GM19043 (cell line): ENCODE data around the gene SLC15A2.
A peak's percentile ranks its signal among the peaks of the same experiment; 100 is the strongest.
"Not testable (repeated sequence)": the region's sequence is repeated elsewhere in the genome, so short reads cannot be mapped to it uniquely, and the experiment has no call there.

Source experiments
- ATAC-seq: cut with Tn5 transposase; IDR thresholded peaks from one replicate; pipeline ENCODE4 v1.9.1; 2021; ENCODE audit warnings: low read depth; ENCODE audit not compliant: unreplicated experiment

SLC15A2 gene

DNA sequence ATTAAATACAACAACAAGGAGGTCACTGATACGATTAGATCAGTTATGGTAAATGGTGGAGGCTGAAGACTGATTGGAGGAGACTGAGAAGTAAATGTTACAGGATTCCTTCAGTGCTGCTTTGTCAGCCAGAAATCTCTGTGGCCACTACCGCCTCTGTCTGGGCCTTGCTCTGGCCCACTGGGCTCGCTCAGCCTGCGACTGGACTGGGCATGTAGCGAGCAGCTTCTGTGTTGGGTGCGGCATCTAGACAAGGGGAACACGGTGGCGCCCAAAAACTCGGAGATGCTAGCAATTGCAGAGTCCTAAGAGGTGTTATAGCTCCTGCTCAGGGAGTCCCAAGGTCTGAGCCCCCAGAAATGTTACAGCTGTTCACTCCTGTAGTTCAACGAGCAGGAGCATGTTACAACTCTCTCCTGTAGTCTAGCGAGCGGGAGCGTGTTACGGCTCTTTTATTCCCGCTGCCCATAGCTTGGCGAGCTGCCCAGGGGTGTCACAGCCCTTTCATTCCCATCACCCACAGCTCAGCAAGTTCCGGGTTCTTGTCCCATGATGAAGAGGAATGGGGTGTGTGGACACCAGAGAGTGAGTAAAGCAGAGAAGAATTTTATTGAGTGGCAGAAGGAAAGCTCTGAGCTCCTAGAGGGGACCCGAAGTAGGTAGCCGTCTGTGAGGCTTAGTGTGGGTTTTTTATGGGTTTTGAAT, 24.7 kb downstream of the SLC15A2 start:
- ATAC-seq = no peak

DNA sequence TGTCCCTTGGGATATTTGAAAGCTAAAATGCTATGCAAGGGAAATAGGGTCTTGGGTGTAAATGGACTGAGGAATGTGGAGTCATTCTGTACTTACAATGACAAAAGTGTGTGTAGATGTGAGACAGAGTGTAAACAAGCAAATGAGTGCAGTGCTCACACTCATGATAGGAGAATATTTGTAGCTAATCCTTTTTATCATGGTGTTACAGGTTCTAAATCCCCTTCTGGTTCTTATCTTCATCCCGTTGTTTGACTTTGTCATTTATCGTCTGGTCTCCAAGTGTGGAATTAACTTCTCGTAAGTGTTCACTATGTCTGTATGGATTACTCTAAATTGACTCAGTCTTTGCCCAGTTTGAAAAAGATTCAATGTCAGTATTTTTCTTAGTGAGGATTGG, 30.5 kb downstream of the SLC15A2 start:
- no peak for ATAC-seq

DNA sequence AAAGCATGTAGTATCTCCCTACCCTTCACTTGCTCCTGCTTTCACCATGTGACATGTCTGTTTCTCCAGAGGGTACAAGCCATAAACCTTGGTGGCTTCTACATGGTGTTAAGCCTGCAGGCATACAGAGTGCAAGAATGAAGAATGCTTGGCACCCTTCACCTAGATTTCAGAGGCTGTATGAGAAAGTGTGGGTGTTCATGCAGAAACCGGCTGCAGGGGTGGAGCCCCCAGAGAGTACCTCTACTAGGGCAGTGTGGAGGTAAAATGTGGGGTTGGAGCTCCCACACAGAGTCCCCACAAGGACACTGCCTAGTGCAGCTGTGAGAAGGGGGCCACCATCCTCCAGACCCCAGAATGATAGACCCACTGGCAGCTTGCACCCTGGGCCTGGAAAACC, 32.2 kb downstream of the SLC15A2 start:
- no peak for ATAC-seq

DNA sequence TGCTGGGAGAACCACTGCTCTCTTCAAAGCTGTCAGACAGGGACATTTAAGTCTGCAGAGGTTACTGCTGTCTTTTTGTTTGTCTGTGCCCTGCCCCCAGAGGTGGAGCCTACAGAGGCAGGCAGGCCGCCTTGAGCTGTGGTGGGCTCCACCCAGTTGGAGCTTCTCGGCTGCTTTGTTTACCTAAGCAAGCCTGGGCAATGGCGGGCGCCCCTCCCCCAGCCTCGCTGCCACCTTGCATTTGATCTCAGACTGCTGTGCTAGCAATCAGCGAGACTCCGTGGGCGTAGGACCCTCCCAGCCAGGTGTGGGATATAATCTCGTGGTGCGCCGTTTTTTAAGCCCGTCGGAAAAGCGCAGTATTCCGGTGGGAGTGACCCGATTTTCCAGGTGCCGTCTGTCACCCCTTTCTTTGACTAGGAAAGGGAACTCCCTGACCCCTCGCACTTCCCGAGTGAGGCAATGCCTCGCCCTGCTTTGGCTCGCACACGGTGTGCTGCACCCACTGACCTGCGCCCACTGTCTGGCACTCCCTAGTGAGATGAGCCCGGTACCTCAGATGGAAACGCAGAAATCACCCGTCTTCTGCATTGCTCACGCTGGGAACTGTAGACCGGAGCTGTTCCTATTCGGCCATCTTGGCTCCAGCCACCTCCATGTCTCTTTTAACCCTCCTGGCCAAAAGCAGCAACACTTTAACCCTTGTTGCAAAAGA, 44.1 kb downstream of the SLC15A2 start:
- not testable (repeated sequence) for ATAC-seq

DNA sequence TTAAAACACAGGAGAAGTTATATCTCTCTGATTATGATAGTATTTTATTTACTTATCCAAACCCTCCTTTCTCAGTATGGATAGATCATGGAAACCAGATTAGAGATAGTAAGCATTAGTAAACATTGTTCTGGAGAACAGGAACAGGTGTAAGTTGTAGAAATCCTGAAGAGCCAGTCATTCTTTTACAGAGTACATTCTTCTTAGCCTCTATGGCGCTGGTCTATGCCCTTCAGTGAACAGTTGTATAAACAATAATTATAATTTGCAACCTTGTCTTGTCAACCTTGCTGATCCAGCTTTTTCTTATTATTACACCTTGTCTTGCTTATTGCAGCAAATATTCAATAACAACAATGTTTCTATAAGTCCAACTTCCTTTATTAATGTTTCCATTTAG, 47.4 kb downstream of the SLC15A2 start:
- no peak for ATAC-seq

DNA sequence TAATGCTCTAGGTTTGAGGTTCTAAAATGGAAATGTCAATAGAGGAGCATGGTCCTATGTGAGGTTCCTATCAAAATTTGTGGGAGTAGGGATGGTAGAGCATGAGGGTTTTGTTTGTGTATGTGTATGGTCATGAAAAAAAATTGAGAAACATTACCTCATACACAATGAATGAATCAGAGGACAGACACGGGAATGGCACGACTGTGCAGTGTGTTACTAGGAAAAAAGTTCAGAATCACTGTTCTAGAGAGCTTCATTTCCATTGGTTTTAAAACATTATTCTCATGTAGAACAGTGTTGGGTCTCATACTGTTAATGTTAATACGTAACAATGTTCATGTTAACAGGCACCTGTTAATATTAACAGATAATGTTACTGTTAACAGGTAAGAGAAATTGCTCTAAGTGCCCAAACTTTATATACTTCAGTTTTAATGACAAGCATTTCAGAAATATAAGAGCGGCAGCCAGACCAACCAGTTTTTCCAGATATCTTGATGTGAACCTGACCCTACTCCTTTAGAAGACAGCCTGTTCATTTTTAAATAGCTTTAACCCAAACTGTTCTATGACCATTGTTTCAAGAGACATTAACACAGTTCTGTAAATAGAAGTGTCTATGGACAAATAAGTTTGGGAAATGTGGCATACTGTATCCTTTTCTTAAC, 48.0 kb downstream of the SLC15A2 start:
- ATAC-seq = no peak

DNA sequence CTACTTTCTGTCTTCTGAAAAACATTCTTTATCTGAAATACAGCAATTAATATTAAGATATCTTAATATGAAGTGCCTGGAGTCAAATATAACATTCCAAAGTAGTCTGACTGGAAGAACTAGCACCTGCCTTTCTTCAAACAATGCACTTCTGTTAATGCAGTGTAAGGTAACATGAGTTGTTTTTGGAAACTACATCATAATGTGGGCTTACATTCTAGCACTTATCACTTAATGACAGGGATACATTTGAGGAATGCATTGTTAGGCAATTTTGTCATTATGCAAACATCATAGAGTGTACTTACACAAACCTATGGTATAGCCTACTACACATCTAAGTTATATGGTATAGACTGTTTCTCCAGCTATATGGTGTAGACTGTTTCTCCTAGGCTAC, 49.2 kb downstream of the SLC15A2 start:
- ATAC-seq = no peak

DNA sequence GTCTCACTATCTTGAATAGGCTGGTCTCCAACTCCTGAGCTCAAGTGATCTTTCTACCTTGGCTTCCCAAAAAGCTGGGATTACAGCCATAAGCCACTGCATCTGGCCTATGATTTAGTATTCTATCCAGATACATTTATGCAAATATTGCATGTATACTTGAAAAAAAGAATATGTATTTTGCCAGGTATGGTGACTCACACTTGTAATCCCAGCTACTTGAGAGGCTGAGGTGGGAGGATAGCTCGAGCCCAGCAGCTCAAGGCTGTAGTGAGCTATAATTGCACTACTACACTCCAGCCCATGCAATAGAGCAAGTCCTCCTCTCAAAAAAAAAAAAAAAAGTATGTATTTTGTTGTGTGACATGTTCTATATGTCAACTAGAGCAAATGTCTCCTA, 54.4 kb downstream of the SLC15A2 start:
- ATAC-seq = no peak

DNA sequence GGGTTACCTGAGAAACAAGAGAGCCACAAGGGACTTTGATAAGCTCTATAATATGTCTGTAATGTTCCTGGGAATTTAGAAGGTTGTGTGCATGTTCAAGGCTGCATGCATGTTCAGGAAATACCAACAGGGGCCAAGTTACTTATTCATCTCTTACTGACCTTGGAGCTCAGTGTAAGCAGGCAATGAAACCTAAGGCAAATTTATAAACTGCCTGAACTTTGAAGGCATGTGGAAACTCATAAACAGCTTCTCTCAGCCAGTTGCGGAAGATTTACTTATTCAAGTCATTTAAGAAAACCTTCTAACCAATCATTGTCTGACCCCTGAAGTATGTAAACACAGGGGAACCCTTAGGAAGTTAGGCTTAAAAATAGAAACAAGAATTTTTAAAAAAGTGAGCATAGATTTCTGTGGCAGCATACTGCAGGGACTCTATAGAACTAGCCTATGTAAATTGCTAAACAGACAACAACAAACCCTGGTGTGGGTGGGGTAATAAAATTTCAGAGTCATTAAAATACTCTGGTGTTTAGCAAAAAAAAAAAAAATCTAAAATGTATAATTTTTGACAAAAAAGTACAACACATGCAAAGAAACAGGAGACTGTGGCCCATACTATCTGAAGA, 57.2 kb downstream of the SLC15A2 start:
- ATAC-seq = no peak

DNA sequence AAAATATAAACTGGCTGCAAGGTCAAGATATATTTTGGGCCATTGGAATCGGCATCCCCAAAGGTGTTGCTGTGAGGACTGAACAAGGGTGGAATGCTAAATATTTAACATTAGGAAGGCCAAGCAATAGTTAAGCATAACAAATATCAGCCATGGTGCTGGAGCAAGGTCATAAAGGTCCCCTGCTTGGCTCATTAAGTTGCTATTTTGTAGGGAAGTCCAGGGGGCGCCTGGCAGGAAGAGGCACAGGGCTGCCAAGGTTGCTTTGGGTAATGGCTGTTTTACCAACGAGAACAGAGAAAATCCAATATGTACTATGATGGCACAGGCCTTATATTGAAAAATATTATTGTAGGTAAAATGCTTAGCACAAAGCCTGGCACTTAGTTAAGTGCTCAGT, 62.2 kb downstream of the SLC15A2 start:
- no peak for ATAC-seq

DNA sequence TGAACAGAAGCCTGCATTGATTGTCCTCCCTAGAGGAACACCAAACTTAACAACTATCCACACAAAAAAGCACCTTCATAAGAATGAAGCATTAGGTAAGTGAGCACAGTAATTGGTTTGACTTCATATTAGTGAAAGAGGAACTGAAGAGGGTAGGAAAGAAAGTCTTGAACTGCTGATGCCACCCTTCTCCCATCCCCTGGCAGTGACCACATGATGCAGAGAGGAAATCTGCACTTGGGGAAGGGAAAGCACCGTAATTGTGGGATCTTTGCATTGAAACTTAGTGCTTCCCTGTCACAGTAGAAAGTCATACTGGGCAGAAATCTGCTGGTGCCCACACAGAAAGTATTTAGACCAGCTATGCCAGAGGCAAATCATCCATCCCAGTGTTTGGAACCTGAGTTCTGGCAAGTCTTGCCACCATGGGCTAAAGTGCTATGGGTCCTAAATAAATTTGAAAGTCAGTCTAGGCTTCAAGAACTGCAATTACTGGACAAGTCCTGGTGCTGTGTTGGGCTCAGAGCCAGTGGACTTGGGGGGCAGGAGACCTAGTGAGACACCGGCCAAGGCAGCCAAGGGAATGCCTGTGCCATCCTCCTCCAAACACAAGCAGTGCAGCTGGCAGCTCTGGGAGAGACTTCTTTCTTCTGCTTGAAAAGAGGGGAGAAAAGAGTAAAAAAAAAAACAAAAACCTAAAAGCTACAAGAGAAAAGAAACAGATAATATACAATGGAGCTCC, 63.6 kb downstream of the SLC15A2 start:
- ATAC-seq = peak; percentile 43

DNA sequence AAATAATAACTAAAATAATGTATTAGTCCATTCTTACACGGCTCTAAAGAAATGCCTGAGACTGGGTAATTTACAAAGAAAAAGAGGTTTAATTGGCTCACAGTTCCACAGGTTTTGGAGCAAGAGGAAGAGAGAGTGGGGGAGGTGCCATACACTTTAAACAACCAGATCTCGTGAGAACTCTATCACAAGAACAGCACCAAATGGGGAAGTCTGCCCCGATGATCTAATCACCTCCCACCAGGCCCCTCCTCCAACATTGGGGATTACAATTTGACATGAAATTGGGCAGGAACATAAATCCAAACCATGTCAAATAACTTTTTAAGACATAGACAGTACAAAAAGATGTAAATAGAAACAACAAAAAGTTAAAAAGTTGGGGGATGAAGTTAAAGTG, 64.6 kb downstream of the SLC15A2 start:
- no peak for ATAC-seq

DNA sequence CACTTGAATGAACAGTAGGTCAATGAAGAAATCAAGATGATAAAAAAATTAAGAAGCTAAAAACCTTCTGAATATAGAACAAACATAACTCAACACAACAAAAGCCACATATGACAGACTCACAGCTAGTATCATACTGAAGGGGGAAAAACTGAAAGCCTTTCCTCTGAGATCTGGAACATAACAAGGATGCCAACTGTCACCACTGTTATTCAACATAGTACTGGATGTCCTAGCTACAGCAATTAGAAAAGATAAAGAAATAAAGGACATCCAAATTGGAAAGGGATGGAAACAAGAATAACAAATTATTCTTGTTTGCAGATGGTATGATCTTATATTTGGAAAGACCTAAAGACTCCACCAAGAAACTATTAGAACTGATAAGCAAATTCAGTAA, 67.1 kb downstream of the SLC15A2 start:
- no peak for ATAC-seq

DNA sequence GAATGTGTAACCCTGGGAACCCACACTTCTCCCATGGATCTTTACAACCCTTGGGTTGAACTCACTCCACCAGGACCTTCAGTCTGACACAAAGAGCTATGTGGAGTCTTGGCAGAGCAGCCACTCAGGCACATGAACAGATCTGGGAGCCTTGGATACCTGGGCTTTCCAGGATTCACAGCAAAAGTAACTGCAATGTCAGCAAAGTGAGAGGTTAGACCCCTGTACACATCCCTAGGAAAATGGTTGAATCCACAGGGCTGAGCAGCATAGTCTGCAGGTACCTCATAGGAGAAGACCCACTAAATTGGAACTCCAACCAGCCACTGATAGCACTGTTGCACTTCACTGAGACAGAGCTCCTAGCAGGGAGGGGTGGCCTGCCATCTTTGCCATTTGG, 68.2 kb downstream of the SLC15A2 start:
- no peak for ATAC-seq

DNA sequence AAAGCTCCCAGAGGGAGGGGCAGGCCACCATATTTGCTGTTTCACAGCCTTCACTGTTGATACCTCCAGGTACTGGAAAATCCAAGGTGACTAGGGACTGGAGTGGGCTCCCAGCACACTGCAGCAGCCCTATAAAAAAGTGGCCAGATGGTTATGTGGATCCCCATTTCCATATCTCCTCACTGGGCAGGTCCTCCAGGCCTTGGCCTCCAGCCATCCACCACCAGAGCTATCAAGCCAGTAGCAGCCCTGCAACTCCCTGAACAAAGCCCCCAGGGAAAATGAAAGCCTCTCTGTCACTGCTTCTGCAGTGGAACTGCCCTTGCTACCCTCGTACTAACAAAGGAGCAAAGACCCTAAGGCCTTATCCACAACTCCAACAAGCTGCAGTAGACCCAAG, 69.4 kb downstream of the SLC15A2 start:
- no peak for ATAC-seq

DNA sequence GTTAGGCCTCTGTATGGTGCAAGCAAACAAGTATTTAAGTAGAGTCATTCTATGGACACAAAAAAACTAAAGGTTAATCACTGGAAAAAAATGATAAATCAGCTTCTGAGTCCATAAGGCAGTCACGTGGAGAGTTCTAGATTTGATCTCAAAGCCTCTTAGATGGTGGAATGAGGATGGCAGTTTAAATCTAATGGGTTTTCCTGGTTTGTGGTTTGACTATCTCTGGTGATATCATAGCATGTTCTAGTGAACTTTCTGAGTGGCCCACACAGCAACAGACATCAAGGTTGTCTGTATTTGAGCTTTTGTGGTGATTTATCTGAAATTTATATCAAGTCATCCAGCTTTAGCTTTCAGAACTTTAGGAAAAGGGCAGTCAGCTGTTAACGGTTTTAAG, 75.4 kb downstream of the SLC15A2 start:
- no peak for ATAC-seq

DNA sequence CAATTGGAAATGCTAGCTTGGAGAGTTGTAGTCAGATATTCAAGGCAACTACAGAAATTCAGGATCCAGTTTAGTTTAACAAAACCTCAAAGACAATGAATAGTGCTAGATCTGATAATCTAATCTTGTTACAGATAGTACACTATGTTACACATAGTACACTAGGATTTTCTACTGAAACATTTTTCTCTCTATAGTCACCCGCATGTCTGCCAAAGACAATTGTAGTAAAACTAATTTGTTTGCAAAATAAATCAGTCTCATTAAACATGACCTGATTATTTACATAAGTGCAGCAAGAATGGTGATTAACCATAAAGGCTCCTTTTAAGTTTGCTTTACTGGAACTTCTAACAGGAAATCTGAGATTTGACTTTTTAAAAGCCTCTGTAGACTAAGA, 75.8 kb downstream of the SLC15A2 start:
- ATAC-seq = no peak

DNA sequence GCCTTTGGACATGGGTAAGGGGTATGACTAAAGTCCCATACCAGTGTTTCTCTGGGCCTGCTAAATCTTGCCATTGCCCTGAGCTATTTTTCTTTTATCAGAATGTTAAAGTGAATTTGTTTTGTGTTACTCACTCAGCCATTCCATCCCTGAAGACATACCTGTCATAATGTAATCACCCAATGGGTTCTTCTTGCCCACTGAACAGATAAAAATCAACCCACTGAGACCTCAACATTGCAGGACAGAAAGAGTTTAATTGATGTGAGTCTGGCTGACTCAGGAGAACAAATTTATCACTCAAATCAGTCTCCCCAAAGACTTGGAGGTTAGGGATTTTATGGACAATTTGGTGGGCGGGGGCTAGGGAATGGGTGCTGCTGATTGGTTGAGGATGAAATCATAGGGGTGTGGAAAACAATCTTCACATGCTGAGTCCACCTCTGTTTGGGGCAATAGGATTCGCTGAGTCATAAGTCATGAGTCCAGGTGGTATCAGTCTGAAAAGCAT, 80.5 kb downstream of the SLC15A2 start:
- no peak for ATAC-seq

DNA sequence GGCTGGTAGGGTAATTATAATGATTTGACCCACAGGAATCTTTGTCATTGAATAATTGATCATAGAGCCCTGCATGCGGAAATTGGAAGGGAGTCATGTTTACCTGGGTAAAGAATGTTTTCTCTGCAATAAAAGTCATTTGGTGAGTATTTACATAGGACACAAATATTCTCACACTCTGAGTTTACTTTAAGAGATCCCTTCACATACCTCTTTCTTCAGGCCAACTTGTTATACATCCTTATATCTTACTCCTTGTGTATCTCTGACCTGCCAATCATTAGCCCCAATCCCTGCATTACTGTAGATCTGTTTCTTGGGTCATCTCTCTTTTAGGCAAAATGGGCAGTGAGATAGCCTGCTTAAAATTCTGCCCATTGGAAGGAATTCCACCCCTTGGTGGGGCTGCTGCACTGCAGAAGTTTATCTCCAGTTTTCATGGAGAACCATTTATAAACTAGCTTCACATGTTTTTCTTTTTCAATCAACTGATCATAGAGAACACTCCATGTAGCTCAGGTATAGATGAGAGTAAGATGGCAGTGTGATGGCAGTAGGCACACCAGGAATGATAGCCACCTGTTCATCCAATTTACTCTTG, 81.6 kb downstream of the SLC15A2 start:
- no peak for ATAC-seq

DNA sequence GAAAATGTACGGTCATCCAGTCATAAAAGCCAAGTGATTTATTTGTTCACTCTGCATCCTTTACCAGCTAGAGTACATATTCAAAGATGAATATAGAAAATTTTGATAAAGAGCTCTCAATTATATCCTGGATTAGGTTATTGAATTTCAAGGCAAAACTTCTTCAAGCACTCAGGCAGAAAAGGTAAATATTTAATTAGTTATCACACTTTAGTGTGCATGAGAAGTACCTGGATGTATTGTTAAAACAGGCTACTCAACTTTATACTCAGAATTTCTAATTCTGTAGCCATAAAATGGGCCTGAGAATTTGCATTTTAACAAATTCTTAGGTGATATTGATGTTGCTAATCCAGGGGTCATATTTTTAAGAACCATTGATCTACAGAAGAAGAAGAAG, 82.5 kb downstream of the SLC15A2 start:
- no peak for ATAC-seq
